Measurements from ENCODE around the gene SYP.

The SYP gene

DNA sequence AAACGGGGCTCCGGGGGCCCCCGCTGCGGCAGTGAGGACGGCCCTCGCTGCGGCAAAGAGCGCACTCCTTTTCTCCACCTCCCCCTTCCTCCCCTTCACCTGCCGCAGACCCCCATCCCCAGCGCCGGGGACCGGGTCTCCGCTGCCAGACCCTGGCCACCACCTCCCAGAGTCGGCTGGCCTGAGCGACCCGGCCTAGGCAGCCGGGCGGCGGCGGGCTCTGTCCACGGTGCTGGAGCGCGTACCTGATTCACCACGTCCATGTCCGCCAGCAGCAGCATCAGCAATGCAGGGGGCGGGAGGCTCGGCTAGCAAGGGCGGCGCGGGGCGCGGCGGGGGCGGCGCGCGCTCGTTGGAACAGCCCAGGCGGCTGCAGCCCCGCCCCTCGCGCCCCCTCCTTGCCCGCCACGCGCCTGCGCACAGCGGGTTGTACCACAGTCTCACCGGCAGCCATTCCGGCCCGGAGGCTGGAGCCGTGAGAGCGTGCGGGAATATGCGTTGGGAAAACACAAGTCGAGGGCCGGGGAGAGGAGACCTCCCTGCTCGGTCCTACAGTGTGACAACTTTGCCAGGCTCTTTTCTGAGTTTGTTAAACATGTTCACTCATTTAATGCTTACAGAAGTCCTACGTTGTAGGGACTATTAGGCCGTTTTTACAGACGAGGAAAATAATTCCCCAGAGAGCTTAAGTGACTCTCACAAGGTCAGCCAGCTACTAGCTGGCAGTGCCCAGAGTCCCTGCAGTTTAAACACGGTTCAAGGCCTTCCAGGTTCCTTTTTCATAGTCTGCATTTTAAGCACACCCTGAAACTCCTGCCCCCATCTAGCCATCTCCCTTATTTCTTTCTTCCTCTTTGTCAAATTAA is at the start of gene SYP:
Gene SYP, minus strand, starts transcription at position 288 of the 866 bp plus-strand sequence. Its CDS starts 7 bp downstream, at position 281.
- H3K27me3 ChIP-seq (ENCODE audit: control insufficient read depth, insufficient read depth, low read length): no peaks in the 10 kb centered on the region
- no peaks in the 10 kb centered on the region for H3K36me3 ChIP-seq (ENCODE audit: control insufficient read depth, insufficient read depth, low read length)
- H3K4me1 ChIP-seq (ENCODE audit: control insufficient read depth, insufficient read depth, low read length): no peaks in the 10 kb centered on the region
- H3K9me3 ChIP-seq (ENCODE audit: control insufficient read depth, low read length): no peaks in the 10 kb centered on the region
- peak within 1 kb of the TSS; percentile 48 for H3K9ac ChIP-seq (ENCODE audit: low read length)
- no peak within 1 kb of the TSS for H3K4me3 ChIP-seq (ENCODE audit: low read length)

DNA sequence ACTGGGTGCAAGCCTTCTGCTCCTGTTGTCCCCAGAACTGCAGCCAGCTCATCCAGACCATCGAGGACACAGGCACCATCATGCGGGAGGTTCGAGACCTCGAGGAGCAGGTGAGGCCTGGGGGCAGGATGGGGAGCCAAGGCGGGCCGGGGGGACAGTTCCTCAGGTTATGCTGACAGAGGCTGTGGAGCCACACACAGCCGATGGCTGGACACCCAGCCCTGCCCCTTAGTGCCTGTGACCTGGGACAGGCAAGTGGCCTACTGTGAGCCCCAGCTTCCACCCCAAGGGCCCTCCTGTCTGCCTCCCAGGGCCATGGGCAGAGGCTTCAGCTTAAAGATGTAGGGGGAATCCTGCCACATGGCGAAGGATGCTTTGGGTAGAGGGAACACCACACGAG is 49.6 kb upstream of the SYP start:
- no peaks in the 10 kb centered on the region for H3K36me3 ChIP-seq (ENCODE audit: control insufficient read depth, insufficient read depth, low read length)
- no peaks in the 10 kb centered on the region for H3K27me3 ChIP-seq (ENCODE audit: control insufficient read depth, insufficient read depth, low read length)
- no peak overlapping the region for H3K9ac ChIP-seq (ENCODE audit: low read length)
- H3K4me1 ChIP-seq (ENCODE audit: control insufficient read depth, insufficient read depth, low read length): no peaks in the 10 kb centered on the region
- H3K9me3 ChIP-seq (ENCODE audit: control insufficient read depth, low read length): no peaks in the 10 kb centered on the region
- H3K4me3 ChIP-seq (ENCODE audit: low read length): no peak overlapping the region

DNA sequence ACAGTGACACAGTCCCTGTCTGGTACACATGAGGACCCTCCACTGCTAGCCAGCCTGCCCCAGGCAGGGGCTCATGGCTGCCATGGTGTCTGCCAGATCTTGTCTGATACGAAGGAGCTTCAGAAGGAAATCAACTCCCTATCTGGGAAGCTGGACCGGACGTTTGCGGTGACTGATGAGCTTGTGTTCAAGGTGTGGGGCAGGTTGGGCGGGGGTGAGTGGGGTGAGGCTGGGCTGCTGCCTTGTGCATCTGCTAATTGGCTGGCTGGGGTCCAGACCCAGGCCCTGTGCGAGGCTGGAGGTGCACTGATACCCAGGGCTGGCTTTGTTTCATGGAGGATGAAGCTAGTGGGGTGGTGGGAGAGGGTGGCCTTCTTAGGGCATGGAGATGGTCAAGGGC is 49.1 kb upstream of the SYP start:
- Histone ChIP-seq H3K9me3 (ENCODE audit: control insufficient read depth, low read length) (no peaks in the 10 kb centered on the region), H3K27me3 (ENCODE audit: control insufficient read depth, insufficient read depth, low read length) (no peaks in the 10 kb centered on the region), H3K4me1 (ENCODE audit: control insufficient read depth, insufficient read depth, low read length) (no peaks in the 10 kb centered on the region), H3K36me3 (ENCODE audit: control insufficient read depth, insufficient read depth, low read length) (no peaks in the 10 kb centered on the region), H3K4me3 (ENCODE audit: low read length) (no peak overlapping the region), H3K9ac (ENCODE audit: low read length) (no peak overlapping the region)

DNA sequence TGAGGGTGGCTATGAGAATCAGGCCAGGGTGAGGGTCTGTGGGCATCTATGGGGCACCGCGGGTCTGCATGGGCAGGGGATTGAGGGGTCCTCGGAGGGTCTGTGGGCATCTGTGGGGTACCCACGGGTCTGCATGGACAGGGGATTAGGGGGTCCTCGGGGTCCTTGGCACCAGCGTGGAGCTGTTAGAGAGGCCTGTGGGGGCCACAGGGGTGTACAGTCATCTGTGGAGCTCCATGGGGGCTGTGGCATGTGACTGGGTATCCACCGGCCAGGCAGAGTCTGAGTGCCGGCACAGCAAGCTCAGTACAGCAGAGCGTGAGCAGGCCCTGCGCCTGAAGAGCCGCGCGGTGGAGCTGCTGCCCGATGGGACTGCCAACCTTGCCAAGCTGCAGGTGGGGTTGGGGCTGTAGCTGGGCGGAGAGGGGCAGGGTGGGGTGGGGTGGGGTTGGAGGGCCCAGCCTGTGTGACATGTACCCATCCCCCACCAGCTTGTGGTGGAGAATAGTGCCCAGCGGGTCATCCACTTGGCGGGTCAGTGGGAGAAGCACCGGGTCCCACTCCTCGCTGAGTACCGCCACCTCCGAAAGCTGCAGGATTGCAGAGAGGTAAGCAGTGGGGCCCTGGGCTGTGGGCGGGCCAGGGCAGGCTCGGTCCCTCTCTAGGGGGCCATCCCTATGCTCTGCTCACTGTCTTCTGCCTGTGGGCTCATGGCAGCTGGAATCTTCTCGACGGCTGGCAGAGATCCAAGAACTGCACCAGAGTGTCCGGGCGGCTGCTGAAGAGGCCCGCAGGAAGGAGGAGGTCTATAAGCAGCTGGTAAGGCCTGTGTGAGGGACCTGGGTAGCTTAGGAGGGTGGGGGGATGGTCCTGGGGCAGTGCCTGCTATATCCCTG is 48.2 kb upstream of the SYP start:
- no peak overlapping the region for H3K4me3 ChIP-seq (ENCODE audit: low read length)
- H3K27me3 ChIP-seq (ENCODE audit: control insufficient read depth, insufficient read depth, low read length): no peaks in the 10 kb centered on the region
- no peak overlapping the region for H3K9ac ChIP-seq (ENCODE audit: low read length)
- H3K36me3 ChIP-seq (ENCODE audit: control insufficient read depth, insufficient read depth, low read length): no peaks in the 10 kb centered on the region
- no peaks in the 10 kb centered on the region for H3K9me3 ChIP-seq (ENCODE audit: control insufficient read depth, low read length)
- no peaks in the 10 kb centered on the region for H3K4me1 ChIP-seq (ENCODE audit: control insufficient read depth, insufficient read depth, low read length)

DNA sequence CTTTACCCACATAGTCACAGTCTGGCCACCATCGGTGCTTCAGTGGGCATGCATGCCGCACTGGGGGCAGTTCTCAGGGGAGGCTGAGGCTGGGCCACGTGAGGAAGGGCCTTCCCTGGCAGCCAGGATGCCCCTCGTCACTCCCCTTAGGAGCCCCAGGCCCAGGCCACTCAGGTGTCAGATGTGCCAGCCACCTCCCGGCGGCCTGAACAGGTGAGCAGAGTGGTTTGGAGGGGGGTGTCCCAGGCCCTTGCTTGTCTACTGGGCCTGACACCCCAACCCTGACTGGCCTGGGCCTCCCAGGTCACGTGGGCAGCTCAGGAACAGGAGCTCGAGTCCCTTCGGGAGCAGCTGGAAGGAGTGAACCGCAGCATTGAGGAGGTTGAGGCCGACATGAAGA is 47.4 kb upstream of the SYP start:
- Histone ChIP-seq H3K36me3 (ENCODE audit: control insufficient read depth, insufficient read depth, low read length) (no peaks in the 10 kb centered on the region), H3K27me3 (ENCODE audit: control insufficient read depth, insufficient read depth, low read length) (no peaks in the 10 kb centered on the region), H3K4me3 (ENCODE audit: low read length) (no peak overlapping the region), H3K9ac (ENCODE audit: low read length) (no peak overlapping the region), H3K4me1 (ENCODE audit: control insufficient read depth, insufficient read depth, low read length) (no peaks in the 10 kb centered on the region), H3K9me3 (ENCODE audit: control insufficient read depth, low read length) (no peaks in the 10 kb centered on the region)

DNA sequence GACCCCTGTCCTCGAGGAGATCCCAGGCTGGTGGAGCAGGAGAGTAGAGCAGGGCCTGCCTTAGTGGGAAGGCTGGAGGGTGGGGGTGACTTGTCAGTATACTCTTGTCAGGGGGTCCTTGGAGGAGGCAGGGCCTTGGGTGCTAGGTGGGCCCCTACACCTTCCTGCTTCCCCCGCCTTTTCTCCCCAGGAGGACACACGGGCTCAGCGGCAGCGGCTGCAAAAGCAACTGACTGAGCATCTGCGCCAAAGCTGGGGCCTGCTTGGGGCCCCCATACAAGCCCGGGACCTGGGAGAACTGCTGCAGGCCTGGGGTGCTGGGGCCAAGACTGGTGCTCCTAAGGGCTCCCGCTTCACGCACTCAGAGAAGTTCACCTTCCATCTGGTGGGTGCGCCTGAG is 46.5 kb upstream of the SYP start:
- Histone ChIP-seq H3K4me3 (ENCODE audit: low read length) (no peak overlapping the region), H3K36me3 (ENCODE audit: control insufficient read depth, insufficient read depth, low read length) (no peaks in the 10 kb centered on the region), H3K27me3 (ENCODE audit: control insufficient read depth, insufficient read depth, low read length) (no peaks in the 10 kb centered on the region), H3K9ac (ENCODE audit: low read length) (no peak overlapping the region), H3K4me1 (ENCODE audit: control insufficient read depth, insufficient read depth, low read length) (no peaks in the 10 kb centered on the region), H3K9me3 (ENCODE audit: control insufficient read depth, low read length) (no peaks in the 10 kb centered on the region)

DNA sequence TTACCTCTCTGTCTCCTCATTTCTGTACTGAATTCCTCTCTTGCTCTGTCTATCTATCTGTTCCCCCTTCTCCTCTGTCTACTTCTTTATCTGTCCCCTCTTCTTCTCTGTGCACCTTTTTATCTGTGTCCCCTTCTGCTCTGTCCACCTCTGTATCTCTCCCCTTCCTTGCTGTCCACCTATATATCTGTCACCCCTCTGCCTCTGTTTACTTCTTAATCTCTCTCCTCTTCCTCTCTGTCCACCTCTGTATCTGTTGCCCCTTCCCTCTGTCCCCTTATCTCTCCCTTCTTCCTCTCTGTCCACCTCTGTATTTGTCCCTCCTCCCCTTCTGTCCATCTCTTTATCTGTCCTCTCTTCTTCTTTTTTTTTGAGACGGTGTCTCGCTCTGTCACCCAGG is 44.2 kb upstream of the SYP start:
- Histone ChIP-seq H3K9ac (ENCODE audit: low read length) (no peak overlapping the region), H3K4me1 (ENCODE audit: control insufficient read depth, insufficient read depth, low read length) (no peaks in the 10 kb centered on the region), H3K36me3 (ENCODE audit: control insufficient read depth, insufficient read depth, low read length) (no peaks in the 10 kb centered on the region), H3K4me3 (ENCODE audit: low read length) (no peak overlapping the region), H3K27me3 (ENCODE audit: control insufficient read depth, insufficient read depth, low read length) (no peaks in the 10 kb centered on the region), H3K9me3 (ENCODE audit: control insufficient read depth, low read length) (no peaks in the 10 kb centered on the region)

DNA sequence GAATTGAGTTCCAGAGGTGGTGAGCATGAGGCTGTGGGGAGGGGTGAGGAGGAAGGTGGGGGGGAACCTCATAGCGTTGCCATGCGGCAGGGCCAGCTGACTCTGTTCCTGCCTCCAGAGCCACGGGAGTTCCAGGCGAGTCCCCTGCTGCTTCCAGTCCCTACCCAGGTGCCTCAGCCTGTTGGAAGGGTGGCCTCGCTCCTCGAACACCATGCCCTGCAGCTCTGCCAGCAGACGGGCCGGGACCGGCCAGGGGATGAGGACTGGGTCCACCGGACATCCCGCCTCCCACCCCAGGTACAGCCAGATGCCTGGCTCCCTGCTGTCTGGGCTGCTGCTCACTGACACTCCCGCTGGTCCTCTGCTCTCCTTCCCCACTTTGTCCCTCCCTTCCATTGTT is 43.2 kb upstream of the SYP start:
- no peaks in the 10 kb centered on the region for H3K36me3 ChIP-seq (ENCODE audit: control insufficient read depth, insufficient read depth, low read length)
- H3K9ac ChIP-seq (ENCODE audit: low read length): no peak overlapping the region
- H3K9me3 ChIP-seq (ENCODE audit: control insufficient read depth, low read length): no peaks in the 10 kb centered on the region
- no peak overlapping the region for H3K4me3 ChIP-seq (ENCODE audit: low read length)
- H3K27me3 ChIP-seq (ENCODE audit: control insufficient read depth, insufficient read depth, low read length): no peaks in the 10 kb centered on the region
- H3K4me1 ChIP-seq (ENCODE audit: control insufficient read depth, insufficient read depth, low read length): no peaks in the 10 kb centered on the region

DNA sequence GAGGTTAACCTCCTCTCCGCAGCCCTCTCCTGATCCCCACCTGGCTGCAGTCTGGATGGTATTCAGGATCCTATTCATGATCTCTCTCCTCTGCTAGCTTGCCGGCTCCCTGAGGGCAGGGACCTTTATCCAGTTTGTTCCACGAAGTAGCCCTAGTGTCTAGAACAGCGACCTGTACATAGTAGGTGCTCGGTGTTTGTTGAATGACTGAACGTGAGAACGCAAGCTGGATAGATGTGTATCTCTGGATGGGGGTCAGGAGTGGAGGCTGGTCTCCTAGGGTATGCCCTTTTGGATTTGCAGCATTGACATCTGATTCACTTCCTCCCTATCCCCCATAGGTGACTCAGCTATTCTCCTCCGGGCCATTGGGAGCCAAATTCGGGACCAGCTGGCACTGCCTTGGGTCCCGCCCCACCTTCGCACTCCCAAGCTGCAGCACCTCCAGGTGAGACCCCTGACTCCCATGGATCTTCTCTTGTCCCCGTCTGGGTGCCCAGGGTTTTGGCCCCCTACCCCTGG is 42.6 kb upstream of the SYP start:
- Histone ChIP-seq H3K4me3 (ENCODE audit: low read length) (no peak overlapping the region), H3K4me1 (ENCODE audit: control insufficient read depth, insufficient read depth, low read length) (no peaks in the 10 kb centered on the region), H3K9ac (ENCODE audit: low read length) (no peak overlapping the region), H3K36me3 (ENCODE audit: control insufficient read depth, insufficient read depth, low read length) (no peaks in the 10 kb centered on the region), H3K9me3 (ENCODE audit: control insufficient read depth, low read length) (no peaks in the 10 kb centered on the region), H3K27me3 (ENCODE audit: control insufficient read depth, insufficient read depth, low read length) (no peaks in the 10 kb centered on the region)

DNA sequence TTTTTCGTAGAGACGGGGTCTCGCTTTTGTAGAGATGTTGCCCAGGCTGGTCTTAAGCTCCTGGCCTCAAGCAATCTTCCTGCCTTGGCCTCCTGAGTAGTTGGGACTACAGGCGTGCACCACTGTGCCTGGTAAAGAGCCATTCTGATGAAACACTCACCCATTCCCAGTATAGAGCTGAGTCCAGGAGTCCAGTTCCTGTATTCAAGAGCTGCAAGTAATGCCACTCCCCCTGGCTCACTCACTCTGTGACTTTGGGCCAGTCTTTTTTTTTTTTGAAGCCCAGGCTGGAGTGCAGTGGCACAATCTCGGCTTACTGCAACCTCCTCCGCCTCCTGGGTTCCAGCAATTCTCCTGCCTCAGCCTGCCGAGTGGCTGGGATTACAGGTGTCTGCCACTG is 38.7 kb upstream of the SYP start:
- no peak overlapping the region for H3K4me3 ChIP-seq (ENCODE audit: low read length)
- no peaks in the 10 kb centered on the region for H3K27me3 ChIP-seq (ENCODE audit: control insufficient read depth, insufficient read depth, low read length)
- H3K36me3 ChIP-seq (ENCODE audit: control insufficient read depth, insufficient read depth, low read length): no peaks in the 10 kb centered on the region
- H3K9ac ChIP-seq (ENCODE audit: low read length): no peak overlapping the region
- H3K9me3 ChIP-seq (ENCODE audit: control insufficient read depth, low read length): no peaks in the 10 kb centered on the region
- H3K4me1 ChIP-seq (ENCODE audit: control insufficient read depth, insufficient read depth, low read length): no peaks in the 10 kb centered on the region

DNA sequence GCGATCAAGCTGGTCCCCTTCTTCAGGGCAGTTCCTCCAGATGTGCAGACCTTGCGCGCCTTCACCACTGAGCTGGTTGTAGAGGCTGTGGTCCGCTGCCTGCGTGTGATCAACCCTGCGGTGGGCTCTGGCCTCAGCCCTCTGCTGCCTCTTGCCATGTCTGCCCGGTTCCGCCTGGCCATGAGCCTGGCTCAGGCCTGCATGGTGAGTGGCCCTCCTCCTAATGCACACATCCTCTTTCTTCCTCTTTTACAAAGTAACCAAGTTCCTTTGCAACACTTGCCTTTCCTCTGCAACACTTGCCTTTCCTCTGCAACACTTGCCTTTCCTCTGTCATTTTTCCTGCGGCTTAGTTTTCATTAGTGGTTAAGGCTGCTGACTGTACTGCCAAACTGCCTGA is 37.1 kb upstream of the SYP start:
- no peaks in the 10 kb centered on the region for H3K36me3 ChIP-seq (ENCODE audit: control insufficient read depth, insufficient read depth, low read length)
- no peaks in the 10 kb centered on the region for H3K27me3 ChIP-seq (ENCODE audit: control insufficient read depth, insufficient read depth, low read length)
- no peak overlapping the region for H3K9ac ChIP-seq (ENCODE audit: low read length)
- no peaks in the 10 kb centered on the region for H3K4me1 ChIP-seq (ENCODE audit: control insufficient read depth, insufficient read depth, low read length)
- no peaks in the 10 kb centered on the region for H3K9me3 ChIP-seq (ENCODE audit: control insufficient read depth, low read length)
- no peak overlapping the region for H3K4me3 ChIP-seq (ENCODE audit: low read length)

All from mucosa of stomach (tissue), 1 donor.